B cell (primary cell): ENCODE results near the gene KPNA6. TPM values are rescaled to one million over a fixed set of nuclear protein-coding genes. Genes with fewer than 3 reads are reported as not detected.

ENCODE experiments used
- ATAC-seq: fragments of 200-7000 bp; cut with Tn5 transposase; one replicate; pipeline ENCODE4 v1.10.0; 2021; ENCODE audit warnings: low read depth, mild to moderate bottlenecking, moderate number of reproducible peaks, moderate library complexity
- CTCF ChIA-PET: fragments of 350-600 bp; sonication (Branson Sonifier 250); formaldehyde crosslinking; loops from one replicate; lab custom pipeline; 2021; ENCODE audit warnings: antibody characterized with exemption, inconsistent platforms; lab: Charles Lee
- POLR2A ChIA-PET: fragments of 350-600 bp; sonication (Branson Sonifier 250); formaldehyde crosslinking; loops from one replicate; lab custom pipeline; 2021; ENCODE audit warnings: antibody characterized with exemption; lab: Charles Lee
- DNase-seq: peaks from one replicate; pipeline ENCODE4 v3.0.0; 2013
- H2AFZ ChIP-seq: 2 replicates; pipeline ENCODE4 v1.6.1; 2012; ENCODE audit warnings: mild to moderate bottlenecking, low read depth, low read length; ENCODE audit not compliant: insufficient read depth, poor library complexity, severe bottlenecking
- H3K27ac ChIP-seq, 2 donors: 1 replicate in 1 of 2; 2 replicates in 1 of 2; pipeline ENCODE4 v1.5.1; 2012 to 2013; ENCODE audit warnings: low read length in 2 of 2, mild to moderate bottlenecking in 2 of 2, moderate library complexity in 1 of 2
- H3K27me3 ChIP-seq, 4 experiments: fragments of 200-600 bp in 1 of 4; sonication (generic) in 1 of 4; replicated peaks in 1 of 4; 1 replicate in 2 of 4; 2 replicates in 2 of 4; pipeline versions ENCODE4 v1.6.1 to v1.7.0; 2013 to 2016; ENCODE audit warnings: low read length in 3 of 4, mild to moderate bottlenecking in 2 of 4, mixed read lengths in 1 of 4, moderate library complexity in 1 of 4; ENCODE audit not compliant: insufficient read depth in 4 of 4, control insufficient read depth in 3 of 4; ENCODE audit errors: control extremely low read depth in 1 of 4
- H3K36me3 ChIP-seq, 2 experiments: replicated peaks in 1 of 2; 1 replicate in 1 of 2; 2 replicates in 1 of 2; pipeline versions ENCODE4 v1.6.1 to v1.7.1; 2013; ENCODE audit warnings: low read length in 1 of 2; ENCODE audit not compliant: insufficient read depth in 2 of 2, control insufficient read depth in 1 of 2; ENCODE audit errors: control extremely low read depth in 1 of 2, extremely low read depth in 1 of 2
- H3K4me1 ChIP-seq, 2 donors: fragments of 200-600 bp in 1 of 2; sonication (generic) in 1 of 2; 1 replicate in 1 of 2; 2 replicates in 1 of 2; pipeline versions ENCODE4 v1.5.1 to v1.6.1; 2013 to 2017; ENCODE audit warnings: low read length in 2 of 2; ENCODE audit not compliant: control insufficient read depth in 2 of 2, insufficient read depth in 2 of 2
- H3K4me2 ChIP-seq: replicated peaks from 2 replicates; pipeline ENCODE3; 2012; ENCODE audit warnings: mild to moderate bottlenecking, low read depth, low read length; ENCODE audit not compliant: poor library complexity, severe bottlenecking
- H3K4me3 ChIP-seq, 5 experiments: fragments of 200-600 bp in 1 of 5; sonication (generic) in 1 of 5; 1 replicate in 3 of 5; 2 replicates in 2 of 5; pipeline versions ENCODE4 v1.5.1 to v1.7.0; 2011 to 2016; ENCODE audit warnings: low read length in 4 of 5, mild to moderate bottlenecking in 4 of 5, low read depth in 2 of 5, control low read depth in 1 of 5, moderate library complexity in 1 of 5; ENCODE audit not compliant: insufficient read depth in 1 of 5; ENCODE audit errors: control extremely low read depth in 1 of 5, extremely low read depth in 1 of 5
- H3K79me2 ChIP-seq: fragments of 200-600 bp; sonication (generic); one replicate; pipeline ENCODE4 v1.6.0; 2016; ENCODE audit warnings: low read length; ENCODE audit not compliant: control insufficient read depth, insufficient read depth
- H3K9ac ChIP-seq: fragments of 200-600 bp; sonication (generic); 2 replicates; pipeline ENCODE4 v1.6.1; 2017; ENCODE audit warnings: mild to moderate bottlenecking, low read length, moderate library complexity
- H3K9me3 ChIP-seq, 3 donors: one replicate each; pipeline versions ENCODE4 v1.6.1 to v1.7.1; 2013; ENCODE audit warnings: low read length in 2 of 3; ENCODE audit not compliant: control insufficient read depth in 2 of 3, insufficient read depth in 1 of 3; ENCODE audit errors: control extremely low read depth in 1 of 3
- H4K20me1 ChIP-seq: 2 replicates; pipeline ENCODE4 v1.6.0; 2012; ENCODE audit warnings: mild to moderate bottlenecking, low read length; ENCODE audit not compliant: insufficient read depth, control insufficient read depth, poor library complexity, severe bottlenecking
- H3K27ac Mint-ChIP-seq: one replicate; pipeline ENCODE4 v1.8.0; 2021; ENCODE audit warnings: mixed read lengths
- H3K27me3 Mint-ChIP-seq: one replicate; pipeline ENCODE4 v1.8.0; 2021; ENCODE audit warnings: mixed read lengths
- H3K4me1 Mint-ChIP-seq: one replicate; pipeline ENCODE4 v1.8.0; 2021; ENCODE audit warnings: mixed read lengths
- H3K4me3 Mint-ChIP-seq: one replicate; pipeline ENCODE4 v1.8.0; 2021; ENCODE audit warnings: mixed read lengths
- H3K9me3 Mint-ChIP-seq: one replicate; pipeline ENCODE4 v1.8.0; 2022; ENCODE audit warnings: mixed read lengths; ENCODE audit not compliant: insufficient read depth
- EZH2 ChIP-seq: IDR thresholded peaks from 2 replicates; pipeline ENCODE4 v1.6.1; 2012; ENCODE audit warnings: borderline replicate concordance, low read depth, mild to moderate bottlenecking, moderate library complexity, low read length; ENCODE audit not compliant: insufficient read depth, poor library complexity, severe bottlenecking
- WGBS: methylation state at CpG from one replicate; pipeline ENCODE4 v1.1.5; 2013; ENCODE audit warnings: missing lambda C conversion rate; ENCODE audit not compliant: insufficient coverage; 5-methylcytosine and 5-hydroxymethylcytosine counted together
- intact Hi-C: fragments of 100-400 bp; cut with micrococcal nuclease; formaldehyde crosslinking; loops from one replicate; pipeline ENCODE4 v1.10.0; 2022
- polyA plus RNA-seq: library from polyadenylated mRNA; depleted of rRNA; stranded (reverse); fragments of >200 nt; gene quantifications from 2 replicates; pipeline ENCODE4 v1.2.3, GENCODE V29; 2012
- total RNA-seq, 2 donors: library from RNA; stranded (reverse); fragments of 120-200 nt in 1 of 2; gene quantifications; 1 replicate in 1 of 2; 2 replicates in 1 of 2; pipeline versions ENCODE4 v1.2.3 to v1.2.4, GENCODE V29; 2013 to 2022
- TF ChIP-seq, protein P1 (sequence below): fragments of 200-600 bp; IDR thresholded peaks from one replicate; pipeline ENCODE4 v1.8.0; 2022; ENCODE audit warnings: antibody characterized with exemption, mild to moderate bottlenecking

The KPNA6 gene
- total and polyA plus RNA-seq, 2 donors (not counting 1 experiment from before 2014, with no cell fraction given), result 14.0 to 49.9 TPM

DNA sequence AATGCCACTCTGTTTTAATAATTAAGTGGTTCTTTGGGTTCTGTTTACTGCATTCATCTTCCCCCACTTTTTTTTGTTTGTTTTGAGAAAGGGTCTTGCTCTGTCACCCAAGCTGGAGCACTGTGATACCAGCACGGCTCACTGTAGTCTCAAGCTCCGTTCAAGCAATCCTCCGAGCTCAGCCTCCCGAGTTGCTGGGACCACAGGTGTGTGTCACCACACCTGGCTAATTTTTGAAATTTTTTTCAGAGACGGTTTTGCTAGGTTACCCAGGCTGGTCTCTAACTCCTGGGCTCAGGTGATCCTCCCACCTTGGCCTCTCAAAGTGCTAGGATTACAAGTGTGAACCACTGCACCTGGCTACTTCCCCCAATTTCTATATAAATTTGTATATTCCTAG lies 29.3 kb downstream of the KPNA6 start:
- intact Hi-C loops, result no loop called here
- H2AFZ ChIP-seq, result no peak overlapping the region
- no peak overlapping the region for H3K4me3 ChIP-seq
- peaks cover 29% of the 10 kb centered on the region for H3K4me1 Mint-ChIP-seq
- H3K9me3 ChIP-seq, result no peaks in the 10 kb centered on the region
- peaks cover 70% of the 10 kb centered on the region for H4K20me1 ChIP-seq
- ATAC-seq, result no peak
- no peaks in the 10 kb centered on the region for H3K9me3 Mint-ChIP-seq
- H3K36me3 ChIP-seq, result peaks cover 1 to 4% of the 10 kb centered on the region in 2 experiments
- H3K79me2 ChIP-seq, result peaks cover 97% of the 10 kb centered on the region
- CTCF ChIA-PET, result no interaction called here
- H3K27ac Mint-ChIP-seq, result no peak overlapping the region
- DNase-seq, result no peak
- H3K4me3 Mint-ChIP-seq, result no peak overlapping the region
- no peaks in the 10 kb centered on the region for H3K27me3 Mint-ChIP-seq
- TF ChIP-seq, protein P1, sequence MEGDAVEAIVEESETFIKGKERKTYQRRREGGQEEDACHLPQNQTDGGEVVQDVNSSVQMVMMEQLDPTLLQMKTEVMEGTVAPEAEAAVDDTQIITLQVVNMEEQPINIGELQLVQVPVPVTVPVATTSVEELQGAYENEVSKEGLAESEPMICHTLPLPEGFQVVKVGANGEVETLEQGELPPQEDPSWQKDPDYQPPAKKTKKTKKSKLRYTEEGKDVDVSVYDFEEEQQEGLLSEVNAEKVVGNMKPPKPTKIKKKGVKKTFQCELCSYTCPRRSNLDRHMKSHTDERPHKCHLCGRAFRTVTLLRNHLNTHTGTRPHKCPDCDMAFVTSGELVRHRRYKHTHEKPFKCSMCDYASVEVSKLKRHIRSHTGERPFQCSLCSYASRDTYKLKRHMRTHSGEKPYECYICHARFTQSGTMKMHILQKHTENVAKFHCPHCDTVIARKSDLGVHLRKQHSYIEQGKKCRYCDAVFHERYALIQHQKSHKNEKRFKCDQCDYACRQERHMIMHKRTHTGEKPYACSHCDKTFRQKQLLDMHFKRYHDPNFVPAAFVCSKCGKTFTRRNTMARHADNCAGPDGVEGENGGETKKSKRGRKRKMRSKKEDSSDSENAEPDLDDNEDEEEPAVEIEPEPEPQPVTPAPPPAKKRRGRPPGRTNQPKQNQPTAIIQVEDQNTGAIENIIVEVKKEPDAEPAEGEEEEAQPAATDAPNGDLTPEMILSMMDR, result no peak
- no peak for TF ChIP-seq EZH2
- no peaks in the 10 kb centered on the region for H3K27me3 ChIP-seq
- no peak overlapping the region for H3K4me2 ChIP-seq
- WGBS, result 95% methylated on average over 5 of the region's 5 CpGs
- H3K27ac ChIP-seq, result no peak overlapping the region
- no peak overlapping the region for H3K9ac ChIP-seq
- peaks cover 0 to 3% of the 10 kb centered on the region in 2 donors for H3K4me1 ChIP-seq
- POLR2A ChIA-PET, result no interaction called here

DNA sequence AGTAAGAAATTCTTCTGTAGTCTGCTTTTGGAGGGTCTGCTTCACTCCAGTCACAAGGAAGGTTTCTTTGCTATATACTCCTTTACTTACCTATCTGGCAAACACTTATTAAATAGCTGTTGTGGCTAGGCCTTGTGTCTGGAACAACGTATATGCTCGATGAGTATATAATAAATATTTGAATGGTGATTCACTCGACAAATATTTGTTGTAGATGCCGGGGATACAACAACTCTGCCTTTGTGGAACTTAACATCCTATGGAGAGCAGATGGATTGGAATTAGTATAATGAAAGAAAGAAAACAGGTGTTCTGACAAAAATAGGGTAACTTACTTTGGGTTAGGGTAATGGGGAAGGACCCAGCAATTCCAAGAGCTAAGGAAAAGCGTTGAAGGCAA lies 31.1 kb downstream of the KPNA6 start:
- no peaks in the 10 kb centered on the region for H3K9me3 ChIP-seq
- intact Hi-C loops, result no loop called here
- DNase-seq, result no peak
- peaks cover 3 to 5% of the 10 kb centered on the region in 2 donors for H3K4me1 ChIP-seq
- POLR2A ChIA-PET, result no interaction called here
- no peaks in the 10 kb centered on the region for H3K27me3 Mint-ChIP-seq
- H3K9ac ChIP-seq, result no peak overlapping the region
- H4K20me1 ChIP-seq, result peaks cover 67% of the 10 kb centered on the region
- no peak for ATAC-seq
- peaks cover 96% of the 10 kb centered on the region for H3K79me2 ChIP-seq
- CTCF ChIA-PET, result interaction anchor here (0.8 kb wide), 1 partner anchor 61 kb away, joined by 3 read pairs; no protein-coding TSS in a partner anchor
- H3K27ac ChIP-seq, result peak overlapping the region in 1 of 2 donors; percentile 39
- H3K4me1 Mint-ChIP-seq, result peaks cover 43% of the 10 kb centered on the region
- no peaks in the 10 kb centered on the region for H3K27me3 ChIP-seq
- TF ChIP-seq, protein P1, result no peak
- TF ChIP-seq EZH2, result no peak
- H2AFZ ChIP-seq, result no peak overlapping the region
- no peak overlapping the region for H3K4me3 ChIP-seq
- WGBS, result 100% methylated on average over 1 of the region's 5 CpGs
- H3K4me2 ChIP-seq, result no peak overlapping the region
- H3K9me3 Mint-ChIP-seq, result no peaks in the 10 kb centered on the region
- no peak overlapping the region for H3K27ac Mint-ChIP-seq
- no peak overlapping the region for H3K4me3 Mint-ChIP-seq
- peaks cover 1 to 4% of the 10 kb centered on the region in 2 experiments for H3K36me3 ChIP-seq
